RWPE1 (cell line): ENCODE measurements around the gene ABCB11.

Experiments used
- CTCF ChIA-PET: fragments of 350-600 bp; sonication (Branson Sonifier 250); formaldehyde crosslinking; extraction: SDS; loops from one replicate; lab custom pipeline; 2021; lab: Yijun Ruan, JAX
- POLR2A ChIA-PET: fragments of 400-600 bp; formaldehyde crosslinking; extraction: SDS; loops from one replicate; lab custom pipeline; 2020; ENCODE audit warnings: antibody characterized with exemption; ENCODE audit not compliant: low non-redundant PET; lab: Yijun Ruan, JAX
- DNase-seq: peaks from one replicate; pipeline ENCODE4 v3.0.0; 2012; ENCODE audit warnings: low spot score
- H3K27ac ChIP-seq: fragments of 450-650 bp; 2 replicates; pipeline ENCODE4 v1.5.1; 2017
- CTCF ChIP-seq: fragments of 450-650 bp; conservative IDR thresholded peaks from 2 replicates; pipeline ENCODE4 v1.5.1; 2017; ENCODE audit warnings: low read depth, mild to moderate bottlenecking

Gene ABCB11

GRCh38 chr2:168913495-168913894 is 117.6 kb downstream of the ABCB11 start:
- no peak for DNase-seq
- no peak overlapping the region for H3K27ac ChIP-seq
- ChIA-PET CTCF (interaction anchor here (0.6 kb wide), 2 partner anchors 577 to 632 kb away, joined by 3 read pairs; no protein-coding TSS in a partner anchor), POLR2A (no interaction called here)
- TF ChIP-seq CTCF, result no peak

GRCh38 chr2:168912901-168913369 is 118.2 kb downstream of the ABCB11 start:
- POLR2A ChIA-PET, result no interaction called here
- TF ChIP-seq CTCF, result no peak

GRCh38 chr2:168912466-168912865 is 118.7 kb downstream of the ABCB11 start:
- TF ChIP-seq CTCF, result no peak
- CTCF ChIA-PET, result no interaction called here
- no peak overlapping the region for H3K27ac ChIP-seq
- DNase-seq, result no peak
- POLR2A ChIA-PET, result no interaction called here

More at GRCh38 chr2:168912901-168913369, 118.2 kb downstream of the ABCB11 start:
- CTCF ChIA-PET, result interaction anchor here (0.6 kb wide), 2 partner anchors 576 to 632 kb away, joined by 3 read pairs; no protein-coding TSS in a partner anchor
- H3K27ac ChIP-seq, result no peak overlapping the region
- no peak for DNase-seq

GRCh38 chr2:168910330-168910729 is 120.8 kb downstream of the ABCB11 start:
- no peak overlapping the region for H3K27ac ChIP-seq
- ChIA-PET POLR2A (no interaction called here), CTCF (interaction anchor here (0.7 to 0.9 kb wide), 2 partner anchors 9 to 754 kb away, joined by 3 read pairs; no protein-coding TSS in a partner anchor)
- TF ChIP-seq CTCF, result no peak
- no peak for DNase-seq

- no peak for DNase-seq
- ChIA-PET POLR2A (no interaction called here), CTCF (no interaction called here)
- H3K27ac ChIP-seq, result no peak overlapping the region
- TF ChIP-seq CTCF, result no peak
Measured at GRCh38 chr2:168907940-168908662, 123.0 kb downstream of the ABCB11 start.

- no peak for DNase-seq
- no peak overlapping the region for H3K27ac ChIP-seq
- no peak for TF ChIP-seq CTCF
- CTCF ChIA-PET, result no interaction called here
- POLR2A ChIA-PET, result no interaction called here
Measured at GRCh38 chr2:168904358-168904757, 126.8 kb downstream of the ABCB11 start.
